T-helper 1 cell (primary cell): Measurements from ENCODE around the gene NUAK2.

Experiments used
- DNase-seq, 5 donors: peaks; one replicate each; pipeline ENCODE4 v3.0.0-alpha.2; 2012 to 2020

Gene NUAK2

GRCh38 chr1:205346956-205347574 lies 25.5 kb upstream of the NUAK2 start:
- DNase-seq, result no peak

GRCh38 chr1:205345761-205346160 lies 24.2 kb upstream of the NUAK2 start:
- no peak for DNase-seq

GRCh38 chr1:205344066-205344928 lies 22.8 kb upstream of the NUAK2 start:
- peak in 2 of 5 donors; percentile 32 to 35 for DNase-seq

GRCh38 chr1:205343431-205344065 lies 22.0 kb upstream of the NUAK2 start:
- DNase-seq, result no peak

DNA sequence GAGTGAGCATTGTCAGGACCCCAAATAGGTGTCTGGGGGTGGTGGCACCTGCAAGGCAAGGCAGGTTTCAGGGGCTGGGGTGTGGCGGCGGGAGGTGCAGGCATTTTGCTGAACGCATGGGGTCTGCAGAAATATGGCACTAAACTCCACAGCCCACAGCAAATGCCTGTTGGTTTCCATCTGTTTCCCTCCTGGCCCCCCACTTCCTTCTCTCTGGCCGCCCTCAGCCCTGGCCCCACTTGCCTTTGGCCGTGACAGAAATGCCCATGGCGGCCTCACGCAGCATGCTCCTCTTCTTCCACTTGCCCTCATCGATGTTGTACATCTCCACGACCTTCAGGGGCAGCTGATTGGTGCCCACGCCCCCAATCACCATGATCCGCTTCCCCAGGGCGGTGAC lies 21.4 kb upstream of the NUAK2 start:
- no peak for DNase-seq

DNA sequence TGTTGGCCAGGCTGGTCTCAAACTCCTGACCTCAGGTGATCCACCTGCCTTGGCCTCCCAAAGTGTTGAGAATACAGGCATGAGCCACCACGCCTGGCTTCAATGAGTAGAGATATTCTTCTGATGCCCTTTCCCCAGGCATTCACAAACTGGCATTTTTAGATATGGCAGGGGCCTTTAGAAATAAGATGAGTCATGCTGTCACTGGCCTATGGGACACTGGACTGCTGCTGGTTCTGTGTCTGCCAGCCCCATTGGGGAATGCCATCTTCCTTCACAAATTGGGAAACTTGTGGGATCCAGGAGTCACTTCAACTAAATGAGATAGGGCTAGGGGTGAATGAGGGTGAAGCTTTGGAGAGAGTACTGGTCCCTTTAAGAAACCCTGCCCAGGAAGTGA lies 19.1 kb upstream of the NUAK2 start:
- no peak for DNase-seq

GRCh38 chr1:205339717-205340116 lies 18.2 kb upstream of the NUAK2 start:
- peak in 1 of 5 donors; percentile 38 for DNase-seq

DNA sequence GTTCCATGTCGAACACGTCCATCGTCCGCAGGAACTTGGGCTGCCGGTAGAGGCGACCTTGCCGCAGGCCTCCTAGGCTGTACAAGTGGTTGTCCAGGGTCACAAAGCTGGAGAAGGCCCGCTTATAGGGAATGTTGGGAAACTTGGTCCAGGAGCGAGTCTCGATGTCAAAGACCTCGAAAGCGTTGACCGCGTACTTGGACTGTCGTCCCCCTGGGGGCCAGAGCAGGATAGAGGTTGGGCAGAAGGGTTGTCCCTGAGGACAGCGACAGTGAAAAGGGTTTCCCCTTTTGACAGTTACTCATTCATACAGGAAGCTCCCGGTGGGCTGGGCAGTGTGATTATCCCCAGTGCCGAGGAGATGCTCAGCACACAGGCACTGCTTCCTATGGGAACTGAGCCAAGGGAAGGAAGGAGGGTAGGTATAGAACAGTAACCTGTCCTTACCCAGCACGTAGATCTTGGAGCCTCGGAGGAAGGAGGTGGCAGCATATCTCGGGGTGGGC lies 17.7 kb upstream of the NUAK2 start:
- no peak for DNase-seq

GRCh38 chr1:205338011-205338410 lies 16.5 kb upstream of the NUAK2 start:
- no peak for DNase-seq

DNA sequence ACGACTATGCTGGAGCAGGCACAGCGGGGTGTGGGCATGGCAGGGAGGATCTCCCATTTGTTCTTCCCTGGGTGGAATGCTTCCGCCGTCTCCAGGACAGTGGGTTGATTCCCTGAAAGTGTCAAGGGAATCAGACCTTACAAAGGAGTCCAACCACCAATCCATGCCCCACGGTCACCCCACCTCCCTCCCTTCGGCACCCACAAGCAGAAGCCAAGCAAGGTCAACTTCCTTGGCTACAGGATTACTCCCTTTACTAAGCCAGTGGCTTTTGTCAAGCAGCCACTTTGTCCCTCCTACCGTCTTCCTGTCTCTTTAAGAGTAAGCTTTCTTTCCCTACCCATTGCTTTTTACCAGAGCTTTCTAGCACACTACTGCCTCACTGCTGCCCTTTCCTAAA lies 15.9 kb upstream of the NUAK2 start:
- no peak for DNase-seq

GRCh38 chr1:205335692-205336091 lies 14.1 kb upstream of the NUAK2 start:
- DNase-seq, result peak; percentile 48 to 74 (median 65)

- DNase-seq, result no peak
Observed at GRCh38 chr1:205332015-205332791, 10.7 kb upstream of the NUAK2 start.

DNA sequence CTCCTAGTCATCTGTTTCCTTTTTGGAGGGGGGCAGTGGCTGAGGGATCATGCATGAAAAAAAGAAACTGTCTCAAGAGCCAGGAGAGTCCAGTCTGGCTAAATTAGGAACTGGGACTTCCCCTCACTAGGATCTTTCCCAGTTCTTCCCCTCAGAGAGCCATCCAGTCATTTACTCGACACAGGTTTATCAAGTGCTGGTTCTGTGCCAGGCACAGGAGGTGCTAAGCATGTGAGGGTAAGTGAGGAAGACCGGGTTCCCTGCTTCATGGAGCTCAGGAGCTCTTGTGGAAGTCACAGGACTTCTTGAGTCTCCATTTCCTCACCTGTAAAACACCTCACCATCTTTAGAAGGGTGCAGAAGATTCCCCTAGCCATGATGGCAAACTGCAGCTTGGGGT lies 8.6 kb upstream of the NUAK2 start:
- DNase-seq, result no peak

DNA sequence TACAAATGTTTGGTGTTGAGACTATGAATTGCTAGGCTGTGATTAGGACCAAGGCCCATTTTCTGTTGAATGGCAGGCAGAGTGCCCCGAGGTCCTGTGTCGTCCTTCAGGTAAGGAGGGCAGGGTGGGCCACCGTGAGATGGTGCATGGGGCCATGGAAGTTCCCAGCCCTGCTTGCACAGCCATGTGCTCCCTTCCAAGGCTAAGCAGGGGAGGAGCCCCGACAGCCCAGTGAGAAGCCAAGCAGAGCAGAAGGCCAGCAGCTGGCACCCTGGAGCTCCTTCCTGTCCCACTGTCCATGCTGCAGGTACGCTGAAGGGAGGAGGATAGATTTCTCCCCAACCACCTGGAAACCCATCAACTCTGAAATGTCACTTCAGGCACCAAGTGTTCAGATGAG lies 8.2 kb upstream of the NUAK2 start:
- DNase-seq, result no peak

DNA sequence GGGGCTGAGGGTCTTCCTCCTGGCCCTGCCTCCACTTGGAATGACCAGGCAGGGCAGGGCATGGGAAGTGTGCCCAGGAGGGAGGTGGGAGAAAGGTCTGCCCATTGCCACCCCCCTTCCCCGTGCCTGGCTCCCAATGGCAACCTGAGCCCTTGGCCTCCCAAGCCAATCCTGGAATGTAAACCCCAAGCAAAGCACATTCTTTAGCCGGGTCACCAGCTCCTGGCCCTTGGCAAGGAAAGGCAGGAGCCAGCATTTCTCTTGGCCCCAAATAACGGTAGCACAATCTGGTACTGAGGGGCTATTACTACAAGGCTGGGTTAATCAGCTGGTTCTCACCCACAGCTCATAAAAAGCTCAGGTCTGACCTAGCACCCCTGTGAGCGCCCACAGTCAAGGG lies 6.9 kb upstream of the NUAK2 start:
- no peak for DNase-seq

DNA sequence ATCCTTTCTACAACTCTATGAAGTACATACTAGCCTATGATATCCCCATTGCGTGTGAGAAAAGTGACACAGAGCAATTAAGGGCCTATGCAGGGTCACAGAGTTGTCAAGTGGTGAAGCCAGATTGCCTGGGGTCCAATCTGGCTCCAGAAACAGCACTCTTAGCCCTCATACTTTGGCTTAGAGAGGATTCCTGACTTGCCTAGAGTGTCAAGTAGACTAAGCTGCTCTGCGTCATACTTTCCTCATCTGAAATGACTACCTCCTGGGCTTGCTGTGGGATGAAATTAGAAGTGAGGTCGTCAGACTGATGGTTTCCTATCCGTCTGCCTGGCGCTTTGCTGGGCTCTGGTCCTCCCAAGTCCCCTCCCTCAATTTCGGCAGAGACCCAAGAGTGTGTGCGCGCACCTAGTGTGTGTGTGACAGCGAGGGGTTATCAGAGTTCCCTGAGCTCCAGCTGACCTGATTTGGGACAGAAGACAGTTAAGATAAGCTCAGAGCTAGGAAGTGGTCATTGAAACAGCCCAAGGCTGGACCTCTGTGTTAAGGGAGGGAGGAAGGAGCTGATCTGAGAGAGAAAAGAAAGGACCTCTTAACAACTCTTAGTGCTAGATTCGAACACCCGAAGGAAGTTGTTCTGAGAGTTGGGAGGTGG lies 5.4 kb upstream of the NUAK2 start:
- no peak for DNase-seq

DNA sequence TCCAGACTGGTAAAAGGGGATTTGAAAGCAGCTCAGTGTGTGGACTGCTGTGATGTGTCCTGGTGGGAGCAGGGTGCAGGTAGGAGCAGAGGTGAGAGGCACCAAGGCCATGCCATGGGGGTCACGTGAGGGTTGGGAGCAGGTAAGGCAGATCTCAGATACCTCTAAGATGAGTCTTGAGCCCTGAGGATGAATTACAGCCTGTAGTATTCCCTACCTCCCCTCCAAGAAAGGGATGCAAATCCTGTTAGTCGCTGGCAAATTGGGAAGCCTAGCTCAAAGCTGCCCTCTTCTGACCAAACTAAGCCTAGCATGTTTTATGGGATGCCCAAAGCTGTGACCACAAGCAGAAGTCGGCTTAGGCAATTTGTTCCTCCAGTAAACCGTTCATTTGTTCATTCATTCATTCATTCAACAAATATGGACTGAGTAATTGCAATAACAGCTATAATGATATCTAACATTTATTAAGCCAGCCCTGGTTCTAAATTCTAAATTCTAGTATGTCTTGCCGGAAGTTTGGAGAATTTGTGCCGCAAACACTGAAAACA lies 3.9 kb upstream of the NUAK2 start:
- peak in 3 of 5 donors; percentile 33 to 57 (median 41) for DNase-seq

DNA sequence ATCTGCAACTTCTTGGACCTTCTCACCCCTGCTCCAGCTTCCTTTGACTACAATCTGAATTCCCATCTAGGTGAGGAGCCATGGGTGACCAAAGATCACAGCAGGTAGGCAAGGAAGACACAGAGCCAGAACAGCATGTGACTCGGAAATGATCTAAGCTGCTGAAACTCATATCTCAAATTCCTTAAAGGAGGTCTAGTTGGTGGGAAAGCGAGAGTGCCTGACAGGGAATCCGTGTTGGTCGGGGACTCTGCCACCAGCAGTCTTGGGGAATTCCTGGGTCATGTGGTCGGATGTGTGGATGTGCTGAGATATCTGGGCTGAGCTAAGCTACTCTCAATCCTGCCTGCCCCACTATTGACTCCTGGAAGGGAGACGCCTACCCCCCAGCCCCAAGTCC lies 3.2 kb upstream of the NUAK2 start:
- no peak for DNase-seq

- no peak for DNase-seq
Observed at GRCh38 chr1:205323794-205324193, 2.2 kb upstream of the NUAK2 start.

- no peak for DNase-seq
Observed at GRCh38 chr1:205321959-205322283, 376 bp upstream of the NUAK2 start.

- DNase-seq, result peak in 1 of 5 donors; percentile 47
Observed at GRCh38 chr1:205319081-205320018, 2.2 kb downstream of the NUAK2 start.
